ENCODE measurements around the gene GALNT2.

The GALNT2 gene

GRCh38 chr1:230249695-230250480 is 182.8 kb downstream of the GALNT2 start:
- no peak overlapping the region for H3K4me3 ChIP-seq (ENCODE audit: low read depth in 1 of 2, low read length in 1 of 2)
- TF ChIP-seq CTCF (IDR thresholded peaks at IDR 0.05), result no peak
- no peak overlapping the region for H3K27ac ChIP-seq
- no peaks in the 10 kb centered on the region for H3K27me3 ChIP-seq
- H3K4me1 ChIP-seq (ENCODE audit: control insufficient read depth in 1 of 2, insufficient read depth in 1 of 2, low read depth in 1 of 2, low read length in 1 of 2), result no peaks in the 10 kb centered on the region
- H3K36me3 ChIP-seq, result peaks cover 90% of the 10 kb centered on the region
- H3K9me3 ChIP-seq, result no peaks in the 10 kb centered on the region

- H3K27me3 ChIP-seq, result no peaks in the 10 kb centered on the region
- no peak overlapping the region for H3K27ac ChIP-seq
- H3K4me1 ChIP-seq (ENCODE audit: control insufficient read depth in 1 of 2, insufficient read depth in 1 of 2, low read depth in 1 of 2, low read length in 1 of 2), result no peaks in the 10 kb centered on the region
- no peaks in the 10 kb centered on the region for H3K9me3 ChIP-seq
- no peak for TF ChIP-seq CTCF (IDR thresholded peaks at IDR 0.05)
- no peak overlapping the region for H3K4me3 ChIP-seq (ENCODE audit: low read depth in 1 of 2, low read length in 1 of 2)
- H3K36me3 ChIP-seq, result peaks cover 91% of the 10 kb centered on the region
These were observed 183.6 kb downstream of the GALNT2 start for GRCh38 chr1:230250666-230251065.

GRCh38 chr1:230251644-230252191 is 184.7 kb downstream of the GALNT2 start:
- Histone ChIP-seq H3K27ac (no peak overlapping the region), H3K4me1 (ENCODE audit: control insufficient read depth in 1 of 2, insufficient read depth in 1 of 2, low read depth in 1 of 2, low read length in 1 of 2) (no peaks in the 10 kb centered on the region), H3K36me3 (peaks cover 88% of the 10 kb centered on the region), H3K4me3 (ENCODE audit: low read depth in 1 of 2, low read length in 1 of 2) (no peak overlapping the region), H3K9me3 (no peaks in the 10 kb centered on the region), H3K27me3 (no peaks in the 10 kb centered on the region)
- no peak for TF ChIP-seq CTCF (IDR thresholded peaks at IDR 0.05)

GRCh38 chr1:230253150-230253549 is 186.1 kb downstream of the GALNT2 start:
- no peak for TF ChIP-seq CTCF (IDR thresholded peaks at IDR 0.05)
- H3K27ac ChIP-seq, result no peak overlapping the region
- peaks cover 88% of the 10 kb centered on the region for H3K36me3 ChIP-seq
- no peaks in the 10 kb centered on the region for H3K9me3 ChIP-seq
- no peaks in the 10 kb centered on the region for H3K27me3 ChIP-seq
- no peak overlapping the region for H3K4me3 ChIP-seq (ENCODE audit: low read depth in 1 of 2, low read length in 1 of 2)
- no peaks in the 10 kb centered on the region for H3K4me1 ChIP-seq (ENCODE audit: control insufficient read depth in 1 of 2, insufficient read depth in 1 of 2, low read depth in 1 of 2, low read length in 1 of 2)

GRCh38 chr1:230254265-230254664 is 187.2 kb downstream of the GALNT2 start:
- H3K27me3 ChIP-seq, result no peaks in the 10 kb centered on the region
- no peaks in the 10 kb centered on the region for H3K9me3 ChIP-seq
- H3K27ac ChIP-seq, result no peak overlapping the region
- H3K4me3 ChIP-seq (ENCODE audit: low read depth in 1 of 2, low read length in 1 of 2), result no peak overlapping the region
- H3K4me1 ChIP-seq (ENCODE audit: control insufficient read depth in 1 of 2, insufficient read depth in 1 of 2, low read depth in 1 of 2, low read length in 1 of 2), result no peaks in the 10 kb centered on the region
- no peak for TF ChIP-seq CTCF (IDR thresholded peaks at IDR 0.05)
- peaks cover 79% of the 10 kb centered on the region for H3K36me3 ChIP-seq
